Liver (tissue), 9 donors: Measurements from ENCODE around the gene DLG4. TPM values are rescaled to one million over a fixed set of nuclear protein-coding genes. Genes with fewer than 3 reads are reported as not detected.

ENCODE experiments used
- DNase-seq: peaks from one replicate; pipeline ENCODE4 v3.0.0-alpha.2; 2017; ENCODE audit warnings: low spot score
- H3K27ac ChIP-seq, 2 donors: one replicate each; pipeline ENCODE4 v1.7.0; 2013; ENCODE audit warnings: inconsistent platforms in 2 of 2, low read length in 2 of 2, control low read depth in 1 of 2, low read depth in 1 of 2, mild to moderate bottlenecking in 1 of 2
- H3K27me3 ChIP-seq, 4 donors: one replicate each; pipeline versions ENCODE4 v1.6.1 to v1.7.0; 2013; ENCODE audit warnings: low read length in 3 of 4, inconsistent platforms in 1 of 4, mild to moderate bottlenecking in 1 of 4, moderate library complexity in 1 of 4; ENCODE audit not compliant: control insufficient read depth in 4 of 4, insufficient read depth in 4 of 4
- H3K36me3 ChIP-seq, 4 donors: one replicate each; pipeline versions ENCODE4 v1.6.1 to v1.7.0; 2013; ENCODE audit warnings: low read length in 3 of 4, mild to moderate bottlenecking in 3 of 4, low read depth in 1 of 4, moderate library complexity in 1 of 4; ENCODE audit not compliant: control insufficient read depth in 4 of 4, insufficient read depth in 3 of 4
- H3K4me1 ChIP-seq, 4 donors: one replicate each; pipeline versions ENCODE4 v1.6.1 to v1.7.0; 2013; ENCODE audit warnings: low read length in 3 of 4, mild to moderate bottlenecking in 3 of 4, moderate library complexity in 1 of 4; ENCODE audit not compliant: control insufficient read depth in 4 of 4, insufficient read depth in 4 of 4
- H3K4me3 ChIP-seq, 3 donors: one replicate each; pipeline versions ENCODE4 v1.6.1 to v1.7.0; 2013; ENCODE audit warnings: low read length in 3 of 3, control low read depth in 1 of 3, low read depth in 1 of 3, mild to moderate bottlenecking in 1 of 3
- H3K9ac ChIP-seq, 2 donors: one replicate each; pipeline ENCODE4 v1.7.0; 2013; ENCODE audit warnings: low read length in 2 of 2, mild to moderate bottlenecking in 2 of 2, moderate library complexity in 2 of 2, control low read depth in 1 of 2, low read depth in 1 of 2
- H3K9me3 ChIP-seq, 4 donors: one replicate each; pipeline versions ENCODE4 v1.6.1 to v1.7.0; 2013; ENCODE audit warnings: low read length in 3 of 4; ENCODE audit not compliant: control insufficient read depth in 4 of 4
- EGR1 ChIP-seq, 2 donors: IDR thresholded peaks; 2 replicates each; pipeline ENCODE4 v1.6.1; 2016 to 2018; ENCODE audit warnings: antibody characterized with exemption in 2 of 2, low read depth in 2 of 2
- FOXA1 ChIP-seq: IDR thresholded peaks from 2 replicates; pipeline ENCODE4 v1.6.1; 2016; ENCODE audit warnings: antibody characterized with exemption
- FOXA2 ChIP-seq: IDR thresholded peaks from 2 replicates; pipeline ENCODE4 v1.6.1; 2016; ENCODE audit warnings: antibody characterized with exemption
- GABPA ChIP-seq, 2 donors: IDR thresholded peaks in 1 of 2; conservative IDR thresholded peaks in 1 of 2; 2 replicates each; pipeline ENCODE4 v1.6.1; 2016; ENCODE audit warnings: antibody characterized with exemption in 2 of 2, mild to moderate bottlenecking in 1 of 2, moderate library complexity in 1 of 2
- HNF4A ChIP-seq, 2 donors: conservative IDR thresholded peaks; 2 replicates each; pipeline ENCODE4 v1.6.1; 2016; ENCODE audit warnings: antibody characterized with exemption in 2 of 2, mild to moderate bottlenecking in 2 of 2
- JUND ChIP-seq, 2 donors: IDR thresholded peaks; 2 replicates each; pipeline ENCODE4 v1.6.1; 2016; ENCODE audit warnings: antibody characterized with exemption in 2 of 2
- NR2F2 ChIP-seq: IDR thresholded peaks from 2 replicates; pipeline ENCODE4 v1.6.1; 2016; ENCODE audit warnings: antibody characterized with exemption
- RAD21 ChIP-seq, 2 donors: IDR thresholded peaks; 2 replicates each; pipeline ENCODE4 v1.6.1; 2016; ENCODE audit warnings: antibody characterized with exemption in 2 of 2, mild to moderate bottlenecking in 2 of 2
- RXRA ChIP-seq, 2 donors: IDR thresholded peaks; 2 replicates each; pipeline ENCODE4 v1.6.1; 2017 to 2018; ENCODE audit warnings: antibody characterized with exemption in 2 of 2, mild to moderate bottlenecking in 1 of 2
- YY1 ChIP-seq: IDR thresholded peaks from 2 replicates; pipeline ENCODE4 v1.6.1; 2016; ENCODE audit warnings: antibody characterized with exemption, mild to moderate bottlenecking
- WGBS: extraction: QIAGEN DNeasy Blood & Tissue Kit; methylation state at CpG from one replicate; pipeline ENCODE4 v1.1.7; 2013; 5-methylcytosine and 5-hydroxymethylcytosine counted together
- polyA plus RNA-seq, 2 donors: library from polyadenylated mRNA; stranded (reverse) in 1 of 2; unstranded in 1 of 2; fragments of 200-250 nt in 1 of 2; fragments of >200 nt in 1 of 2; fragmentation: Nextera tagmentation in 1 of 2; extraction: Ambion mirVana in 1 of 2; gene quantifications; one replicate each; pipeline versions ENCODE4 v1.2.1 to v1.2.3, GENCODE V29; 2013 to 2015
- total RNA-seq, 2 donors: library from RNA; depleted of rRNA; stranded (reverse); fragments of >200 nt; gene quantifications; one replicate each; pipeline ENCODE4 v1.2.3, GENCODE V29; 2014
- TF ChIP-seq, protein P1 (sequence below): IDR thresholded peaks from 2 replicates; pipeline ENCODE4 v1.6.1; 2016; ENCODE audit warnings: antibody characterized with exemption
- TF ChIP-seq, protein P2 (sequence below): fragments of 150-350 bp; IDR thresholded peaks from 2 replicates; pipeline ENCODE4 v1.5.1; 2017; ENCODE audit warnings: improper control_type of control experiment, low read depth, low read length; ENCODE audit not compliant: missing input control
- TF ChIP-seq, protein P3 (sequence below): IDR thresholded peaks from 2 replicates; pipeline ENCODE4 v1.6.1; 2016; ENCODE audit warnings: antibody characterized with exemption, mild to moderate bottlenecking
- donor health status: healthy.
- donor health status: healthy.
- donor health status: healthy.
- donor health status: healthy.
- donor health status: healthy.

Gene DLG4
- total and polyA plus RNA-seq, 4 donors, result 0.40 to 5.7 (median 1.9) TPM

DNA sequence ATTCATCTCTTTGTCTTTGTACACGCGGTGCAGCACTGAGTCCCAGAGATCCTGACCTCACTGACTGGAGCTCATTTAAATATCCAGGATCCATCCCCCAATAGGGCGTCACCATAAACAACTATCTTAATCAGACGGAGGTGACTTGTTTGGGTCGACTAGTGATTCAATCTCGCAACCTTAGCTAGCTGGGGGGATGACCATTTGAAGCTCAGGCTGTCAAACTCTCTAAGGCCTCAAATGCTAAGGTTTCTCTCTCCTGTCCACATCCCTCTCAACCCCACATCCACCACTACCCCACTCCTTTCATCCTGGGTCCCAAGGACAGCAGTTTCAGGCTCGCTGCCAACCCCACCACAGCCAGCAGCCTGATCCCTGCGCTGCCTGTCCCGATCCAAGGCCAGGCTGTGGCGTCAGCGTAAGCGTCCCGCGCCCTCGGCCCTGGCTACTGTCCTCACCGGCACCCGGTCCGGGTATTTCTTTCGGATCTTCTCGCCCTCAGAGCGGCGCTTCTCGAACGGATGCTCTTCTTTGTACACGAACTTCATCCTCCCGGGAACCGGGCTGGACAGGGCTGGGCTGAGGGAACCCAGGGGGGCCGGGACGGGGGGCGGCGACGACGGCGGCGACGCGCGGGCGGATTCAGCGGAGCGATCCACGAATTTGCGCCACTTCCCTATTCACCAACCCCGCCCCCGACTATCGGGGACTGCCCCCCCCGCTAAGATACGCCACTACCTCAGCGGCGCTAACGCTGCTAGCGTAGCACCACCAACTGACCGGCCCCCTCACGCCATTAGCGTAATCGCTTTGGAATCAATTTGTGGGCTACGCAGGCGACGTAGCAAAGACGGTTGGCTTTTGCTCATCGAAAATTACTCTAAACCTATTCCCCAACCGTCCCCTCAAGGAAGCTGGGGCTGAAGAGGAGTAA is 22.4 kb upstream of the DLG4 start, which contains the start of gene GABARAP:
GABARAP (minus strand) TSS at position 667 of the 934 bp plus-strand sequence; CDS start at position 548, 119 bp downstream.
- no peak for TF ChIP-seq JUND (IDR thresholded peaks at IDR 0.05)
- TF ChIP-seq EGR1 (IDR thresholded peaks at IDR 0.05; ENCODE audit: low read depth in 2 of 2), result peak; percentile 83 to 93
- TF ChIP-seq, protein P1, sequence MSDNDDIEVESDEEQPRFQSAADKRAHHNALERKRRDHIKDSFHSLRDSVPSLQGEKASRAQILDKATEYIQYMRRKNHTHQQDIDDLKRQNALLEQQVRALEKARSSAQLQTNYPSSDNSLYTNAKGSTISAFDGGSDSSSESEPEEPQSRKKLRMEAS, result peak; percentile 31
- TF ChIP-seq, protein P2, sequence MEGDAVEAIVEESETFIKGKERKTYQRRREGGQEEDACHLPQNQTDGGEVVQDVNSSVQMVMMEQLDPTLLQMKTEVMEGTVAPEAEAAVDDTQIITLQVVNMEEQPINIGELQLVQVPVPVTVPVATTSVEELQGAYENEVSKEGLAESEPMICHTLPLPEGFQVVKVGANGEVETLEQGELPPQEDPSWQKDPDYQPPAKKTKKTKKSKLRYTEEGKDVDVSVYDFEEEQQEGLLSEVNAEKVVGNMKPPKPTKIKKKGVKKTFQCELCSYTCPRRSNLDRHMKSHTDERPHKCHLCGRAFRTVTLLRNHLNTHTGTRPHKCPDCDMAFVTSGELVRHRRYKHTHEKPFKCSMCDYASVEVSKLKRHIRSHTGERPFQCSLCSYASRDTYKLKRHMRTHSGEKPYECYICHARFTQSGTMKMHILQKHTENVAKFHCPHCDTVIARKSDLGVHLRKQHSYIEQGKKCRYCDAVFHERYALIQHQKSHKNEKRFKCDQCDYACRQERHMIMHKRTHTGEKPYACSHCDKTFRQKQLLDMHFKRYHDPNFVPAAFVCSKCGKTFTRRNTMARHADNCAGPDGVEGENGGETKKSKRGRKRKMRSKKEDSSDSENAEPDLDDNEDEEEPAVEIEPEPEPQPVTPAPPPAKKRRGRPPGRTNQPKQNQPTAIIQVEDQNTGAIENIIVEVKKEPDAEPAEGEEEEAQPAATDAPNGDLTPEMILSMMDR, result no peak
- TF ChIP-seq RXRA (IDR thresholded peaks at IDR 0.05), result peak in 1 of 2 donors; percentile 18
- TF ChIP-seq, protein P3, sequence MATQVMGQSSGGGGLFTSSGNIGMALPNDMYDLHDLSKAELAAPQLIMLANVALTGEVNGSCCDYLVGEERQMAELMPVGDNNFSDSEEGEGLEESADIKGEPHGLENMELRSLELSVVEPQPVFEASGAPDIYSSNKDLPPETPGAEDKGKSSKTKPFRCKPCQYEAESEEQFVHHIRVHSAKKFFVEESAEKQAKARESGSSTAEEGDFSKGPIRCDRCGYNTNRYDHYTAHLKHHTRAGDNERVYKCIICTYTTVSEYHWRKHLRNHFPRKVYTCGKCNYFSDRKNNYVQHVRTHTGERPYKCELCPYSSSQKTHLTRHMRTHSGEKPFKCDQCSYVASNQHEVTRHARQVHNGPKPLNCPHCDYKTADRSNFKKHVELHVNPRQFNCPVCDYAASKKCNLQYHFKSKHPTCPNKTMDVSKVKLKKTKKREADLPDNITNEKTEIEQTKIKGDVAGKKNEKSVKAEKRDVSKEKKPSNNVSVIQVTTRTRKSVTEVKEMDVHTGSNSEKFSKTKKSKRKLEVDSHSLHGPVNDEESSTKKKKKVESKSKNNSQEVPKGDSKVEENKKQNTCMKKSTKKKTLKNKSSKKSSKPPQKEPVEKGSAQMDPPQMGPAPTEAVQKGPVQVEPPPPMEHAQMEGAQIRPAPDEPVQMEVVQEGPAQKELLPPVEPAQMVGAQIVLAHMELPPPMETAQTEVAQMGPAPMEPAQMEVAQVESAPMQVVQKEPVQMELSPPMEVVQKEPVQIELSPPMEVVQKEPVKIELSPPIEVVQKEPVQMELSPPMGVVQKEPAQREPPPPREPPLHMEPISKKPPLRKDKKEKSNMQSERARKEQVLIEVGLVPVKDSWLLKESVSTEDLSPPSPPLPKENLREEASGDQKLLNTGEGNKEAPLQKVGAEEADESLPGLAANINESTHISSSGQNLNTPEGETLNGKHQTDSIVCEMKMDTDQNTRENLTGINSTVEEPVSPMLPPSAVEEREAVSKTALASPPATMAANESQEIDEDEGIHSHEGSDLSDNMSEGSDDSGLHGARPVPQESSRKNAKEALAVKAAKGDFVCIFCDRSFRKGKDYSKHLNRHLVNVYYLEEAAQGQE, result peak; percentile 8
- no peak for TF ChIP-seq RAD21 (IDR thresholded peaks at IDR 0.05)
- peak; percentile 6 for TF ChIP-seq NR2F2
- peak in 1 of 2 donors; percentile 7 for TF ChIP-seq HNF4A (conservative IDR thresholded peaks at IDR 0.05)
- Histone ChIP-seq H3K27me3 (no peaks in the 10 kb centered on the region), H3K4me3 (peak within 1 kb of the TSS; percentile 74 to 93 (median 91)), H3K9ac (peak within 1 kb of the TSS; percentile 91 to 100), H3K9me3 (no peaks in the 10 kb centered on the region), H3K27ac (peak within 1 kb of the TSS; percentile 98 to 99), H3K36me3 (peaks cover 3 to 31% (median 20%) of the 10 kb centered on the region in 4 donors), H3K4me1 (peaks cover 2 to 36% (median 30%) of the 10 kb centered on the region in 4 donors)
- WGBS, result under 1% methylated on average over 62 of the region's 62 CpGs
- peak; percentile 98 for DNase-seq

DNA sequence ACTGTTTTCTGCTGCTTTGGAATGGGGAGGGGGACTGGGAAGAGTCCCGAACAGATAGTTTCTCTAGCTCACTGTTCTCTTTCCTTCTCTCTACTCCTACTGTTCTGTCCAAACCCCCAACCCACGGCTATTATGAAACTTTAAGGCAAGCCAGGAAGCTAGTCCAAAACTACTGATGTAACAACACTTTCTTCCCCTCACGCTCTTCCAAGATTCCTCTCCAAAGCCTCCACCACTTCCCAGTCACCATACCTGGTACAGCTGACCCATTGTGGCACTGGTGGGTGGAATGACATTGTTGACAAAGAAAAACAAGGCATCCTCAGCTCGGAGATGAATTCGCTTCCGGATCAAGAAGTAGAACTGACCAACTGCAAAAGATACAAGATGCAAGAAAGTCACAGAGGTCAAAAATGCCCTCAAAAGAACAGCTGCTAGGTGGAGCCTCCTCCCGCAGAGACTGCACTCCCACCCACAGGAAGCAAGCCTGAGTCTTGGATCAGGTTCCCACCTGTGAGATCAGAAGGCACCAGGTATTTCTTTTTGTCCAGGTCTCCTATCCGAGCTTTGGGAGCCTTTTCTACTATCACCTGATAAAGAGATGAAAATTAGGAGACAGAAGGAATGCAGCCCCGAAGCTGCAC is 21.6 kb upstream of the DLG4 start:
- Histone ChIP-seq H3K36me3 (peaks cover 5 to 29% (median 21%) of the 10 kb centered on the region in 4 donors), H3K9me3 (no peaks in the 10 kb centered on the region), H3K4me1 (peaks cover 2 to 42% (median 30%) of the 10 kb centered on the region in 4 donors), H3K4me3 (peak overlapping the region; percentile 74 to 93 (median 91)), H3K27me3 (no peaks in the 10 kb centered on the region), H3K9ac (peak overlapping the region; percentile 91 to 100), H3K27ac (peak overlapping the region; percentile 98 to 99)
- DNase-seq, result no peak
- TF ChIP-seq EGR1 (IDR thresholded peaks at IDR 0.05; ENCODE audit: low read depth in 2 of 2), result no peak
- no peak for TF ChIP-seq YY1
- no peak for TF ChIP-seq FOXA1
- TF ChIP-seq, protein P1, result no peak
- TF ChIP-seq GABPA (IDR thresholded peaks at IDR 0.05 in 1 of 2, conservative IDR thresholded peaks at IDR 0.05 in 1 of 2), result no peak
- no peak for TF ChIP-seq FOXA2
- TF ChIP-seq NR2F2, result no peak
- TF ChIP-seq, protein P3, result no peak
- TF ChIP-seq, protein P2, result no peak
- TF ChIP-seq RAD21 (IDR thresholded peaks at IDR 0.05), result no peak
- WGBS, result 20% methylated on average over 9 of the region's 9 CpGs
